ENCODE results near the gene UBL4A. TPM values are rescaled to one million over a fixed set of nuclear protein-coding genes. Genes with fewer than 3 reads are reported as not detected.

Gene UBL4A
- total and polyA plus RNA-seq, 2 of the 13 experiments (the other 11 are each of a cell fraction or from before 2014, with no cell fraction given), result 16.8 to 25.5 TPM

- TF ChIP-seq ZNF737 (CRISPR knock-in tag; IDR thresholded peaks at IDR 0.05; ENCODE audit: borderline replicate concordance) (no peak), GATAD1 (CRISPR knock-in tag; IDR thresholded peaks at IDR 0.05) (no peak), ZNF124 (CRISPR knock-in tag; IDR thresholded peaks at IDR 0.05) (no peak), GFI1 (CRISPR knock-in tag; IDR thresholded peaks at IDR 0.05; ENCODE audit: borderline replicate concordance) (no peak), ZNF33A (CRISPR knock-in tag; IDR thresholded peaks at IDR 0.05; ENCODE audit: borderline replicate concordance) (no peak)
Observed at GRCh38 chrX:154508384-154508745, 21.9 kb upstream of the UBL4A start (continued).

- H3K79me2 ChIP-seq (ENCODE audit: insufficient read depth, low read length), result no peaks in the 10 kb centered on the region
- ATAC-seq (no peak), FAIRE-seq (no peak), DNase-seq (ENCODE audit: low spot score) (no peak)
- H3K4me2 ChIP-seq (ENCODE audit: low read depth, low read length), result no peak overlapping the region
- no peak overlapping the region for H3K27ac ChIP-seq (ENCODE audit: extremely low read length, insufficient read depth, low read length)
- H2AFZ ChIP-seq (ENCODE audit: low read length), result no peak overlapping the region
- POLR2A ChIA-PET, result no interaction called here
- no peaks in the 10 kb centered on the region for H4K20me1 ChIP-seq (ENCODE audit: insufficient read depth, low read length)
- no peaks in the 10 kb centered on the region for H3K9me3 ChIP-seq (ENCODE audit: low read length)
- H3K4me1 ChIP-seq (ENCODE audit: insufficient read depth, low read length), result 0 out of 2 replicates have a peak, but pooled peaks cover 2% of the 10 kb centered on the region
- H3K36me3 ChIP-seq (replicated peaks in 1 of 2; ENCODE audit: control insufficient read depth in 1 of 2, insufficient read depth in 2 of 2, low read length in 2 of 2), result no peaks in the 10 kb centered on the region
- H3K4me3 ChIP-seq (replicated peaks in 1 of 3; ENCODE audit: insufficient read depth in 1 of 3, low read depth in 2 of 3, low read length in 3 of 3), result no peak overlapping the region
- in situ Hi-C loops (cut with HindIII; ENCODE audit: extremely low pct_ligation_motif_present, low pct_unique_long_range_greater_than_20kb) (no loop called here), intact Hi-C loops (cut with micrococcal nuclease; ENCODE audit: unreplicated experiment) (no loop called here)
- 85% methylated on average over 4 of the region's 24 CpGs for WGBS (ENCODE audit: low lambda C conversion rate)
- TF ChIP-seq ZBTB38 (CRISPR knock-in tag; IDR thresholded peaks at IDR 0.05) (no peak), ZNF431 (CRISPR knock-in tag; IDR thresholded peaks at IDR 0.05; ENCODE audit: borderline replicate concordance, low read depth) (no peak), MED1 (CRISPR knock-in tag; IDR thresholded peaks at IDR 0.05) (no peak), ZNF468 (CRISPR knock-in tag; IDR thresholded peaks at IDR 0.05) (no peak), ZNF24 (IDR thresholded peaks at IDR 0.05) (no peak), ZNF264 (CRISPR knock-in tag; IDR thresholded peaks at IDR 0.05) (no peak), THYN1 (CRISPR knock-in tag; IDR thresholded peaks at IDR 0.05; ENCODE audit: borderline replicate concordance, low read depth) (no peak), ZNF207 (IDR thresholded peaks at IDR 0.05; ENCODE audit: borderline replicate concordance) (no peak), NCOA2 (CRISPR knock-in tag; IDR thresholded peaks at IDR 0.05) (no peak), ZNF562 (CRISPR knock-in tag; IDR thresholded peaks at IDR 0.05; ENCODE audit: borderline replicate concordance) (no peak), ZNF577 (CRISPR knock-in tag; IDR thresholded peaks at IDR 0.05; ENCODE audit: borderline replicate concordance, low read depth) (no peak), NRL (CRISPR knock-in tag; IDR thresholded peaks at IDR 0.05; ENCODE audit: borderline replicate concordance) (no peak), IKZF5 (CRISPR knock-in tag; IDR thresholded peaks at IDR 0.05) (no peak), ZXDC (CRISPR knock-in tag; IDR thresholded peaks at IDR 0.05) (no peak)
- BruUV-seq (replicated peaks), result no TSS peak
- no peaks in the 10 kb centered on the region for H3K27me3 ChIP-seq (ENCODE audit: control insufficient read depth in 1 of 2, insufficient read depth in 2 of 2, low read length in 2 of 2)
- CTCF ChIA-PET (ENCODE audit: low intra/inter-chr PET ratio, low total read pairs), result no interaction called here
- H3K9ac ChIP-seq (ENCODE audit: insufficient read depth, low read depth, low read length), result no peak overlapping the region
Observed at GRCh38 chrX:154507673-154508383, 21.4 kb upstream of the UBL4A start.
